ENCODE measurements around the gene PTPN5.

Gene PTPN5

GRCh38 chr11:18798799-18799469, 7.3 kb upstream of the PTPN5 start:
- CTCF ChIA-PET: interaction anchor here (0.5 to 0.6 kb wide), 2 partner anchors 123 to 178 kb away, joined by 3 to 4 read pairs; no protein-coding TSS in a partner anchor

GRCh38 chr11:18794956-18795355, 3.4 kb upstream of the PTPN5 start:
- CTCF ChIA-PET: interaction anchor here (2.3 kb wide), 1 partner anchor 20 kb away, joined by 9 read pairs; no protein-coding TSS in a partner anchor
- no peak for TF ChIP-seq HDGF (IDR thresholded peaks at IDR 0.05; ENCODE audit: borderline replicate concordance)
- TF ChIP-seq FOXA1 (IDR thresholded peaks at IDR 0.05): no peak
- TF ChIP-seq LEF1 (IDR thresholded peaks at IDR 0.05; ENCODE audit: borderline replicate concordance): no peak
- TF ChIP-seq BHLHE40 (IDR thresholded peaks at IDR 0.05; ENCODE audit: borderline replicate concordance): no peak
- TF ChIP-seq FOXK2 (IDR thresholded peaks at IDR 0.05): no peak
- TF ChIP-seq CTBP1 (IDR thresholded peaks at IDR 0.05; ENCODE audit: borderline replicate concordance): no peak
- TF ChIP-seq PKNOX1 (IDR thresholded peaks at IDR 0.05): no peak
- no peak for TF ChIP-seq TARDBP (IDR thresholded peaks at IDR 0.05)
- TF ChIP-seq ARNT (IDR thresholded peaks at IDR 0.05): no peak
- no peak for TF ChIP-seq ZNF384 (IDR thresholded peaks at IDR 0.05)
- TF ChIP-seq L3MBTL2 (conservative IDR thresholded peaks at IDR 0.05): no peak
- TF ChIP-seq NFRKB (IDR thresholded peaks at IDR 0.05): no peak
- POLR2A ChIA-PET: interaction anchor here (1.0 kb wide), 1 partner anchor 15 kb away, joined by 3 read pairs; no protein-coding TSS in a partner anchor
- no peak for DNase-seq (ENCODE audit: extremely low spot score)

More at GRCh38 chr11:18798799-18799469, 7.3 kb upstream of the PTPN5 start:
- TF ChIP-seq FOXM1 (IDR thresholded peaks at IDR 0.05; ENCODE audit: borderline replicate concordance) (no peak), ARNT (IDR thresholded peaks at IDR 0.05) (no peak), BHLHE40 (IDR thresholded peaks at IDR 0.05; ENCODE audit: borderline replicate concordance) (no peak), NFRKB (IDR thresholded peaks at IDR 0.05) (no peak), ELF4 (IDR thresholded peaks at IDR 0.05) (no peak), CTBP1 (IDR thresholded peaks at IDR 0.05; ENCODE audit: borderline replicate concordance) (no peak), SP1 (IDR thresholded peaks at IDR 0.05) (no peak), ZNF384 (IDR thresholded peaks at IDR 0.05) (no peak), HDGF (IDR thresholded peaks at IDR 0.05; ENCODE audit: borderline replicate concordance) (no peak), SUZ12 (IDR thresholded peaks at IDR 0.05) (no peak), FOXK2 (IDR thresholded peaks at IDR 0.05) (no peak), FOXA1 (IDR thresholded peaks at IDR 0.05) (no peak)
- POLR2A ChIA-PET: no interaction called here
- DNase-seq (ENCODE audit: extremely low spot score): peak; percentile 4

GRCh38 chr11:18792827-18793226, 1.2 kb upstream of the PTPN5 start:
- ChIA-PET POLR2A (no interaction called here), CTCF (interaction anchor here (1.1 to 1.5 kb wide), 2 partner anchors 9 to 61 kb away, joined by 3 to 4 read pairs; no protein-coding TSS in a partner anchor)
- DNase-seq (ENCODE audit: extremely low spot score): no peak
- TF ChIP-seq LEF1 (IDR thresholded peaks at IDR 0.05; ENCODE audit: borderline replicate concordance): no peak
- TF ChIP-seq FOXM1 (IDR thresholded peaks at IDR 0.05; ENCODE audit: borderline replicate concordance): no peak
- no peak for TF ChIP-seq FOXK2 (IDR thresholded peaks at IDR 0.05)
- TF ChIP-seq SP1 (IDR thresholded peaks at IDR 0.05): no peak
- no peak for TF ChIP-seq HDGF (IDR thresholded peaks at IDR 0.05; ENCODE audit: borderline replicate concordance)
- TF ChIP-seq FOXA1 (IDR thresholded peaks at IDR 0.05): no peak
- no peak for TF ChIP-seq PKNOX1 (IDR thresholded peaks at IDR 0.05)

- POLR2A ChIA-PET: no interaction called here
- CTCF ChIA-PET: interaction anchor here (1.1 kb wide), 1 partner anchor 61 kb away, joined by 3 read pairs; no protein-coding TSS in a partner anchor
- no peak for DNase-seq (ENCODE audit: extremely low spot score)
Measured at GRCh38 chr11:18791969-18792628, 501 bp upstream of the PTPN5 start.

GRCh38 chr11:18790883-18791206, 753 bp downstream of the PTPN5 start:
- DNase-seq (ENCODE audit: extremely low spot score): no peak
- POLR2A ChIA-PET: no interaction called here
- no peak for TF ChIP-seq L3MBTL2 (conservative IDR thresholded peaks at IDR 0.05)
- no peak for TF ChIP-seq FOXM1 (IDR thresholded peaks at IDR 0.05; ENCODE audit: borderline replicate concordance)
- no peak for TF ChIP-seq LEF1 (IDR thresholded peaks at IDR 0.05; ENCODE audit: borderline replicate concordance)
- no peak for TF ChIP-seq ARNT (IDR thresholded peaks at IDR 0.05)
- no peak for TF ChIP-seq HDGF (IDR thresholded peaks at IDR 0.05; ENCODE audit: borderline replicate concordance)
- no peak for TF ChIP-seq FOXK2 (IDR thresholded peaks at IDR 0.05)
- TF ChIP-seq FOXA1 (IDR thresholded peaks at IDR 0.05): no peak
- no peak for TF ChIP-seq BHLHE40 (IDR thresholded peaks at IDR 0.05; ENCODE audit: borderline replicate concordance)
- no peak for TF ChIP-seq TARDBP (IDR thresholded peaks at IDR 0.05)
- TF ChIP-seq NFRKB (IDR thresholded peaks at IDR 0.05): no peak
- no peak for TF ChIP-seq ELF4 (IDR thresholded peaks at IDR 0.05)
- TF ChIP-seq PKNOX1 (IDR thresholded peaks at IDR 0.05): no peak
- no peak for TF ChIP-seq ZNF384 (IDR thresholded peaks at IDR 0.05)
- no peak for TF ChIP-seq CTBP1 (IDR thresholded peaks at IDR 0.05; ENCODE audit: borderline replicate concordance)
- TF ChIP-seq SP1 (IDR thresholded peaks at IDR 0.05): no peak
- CTCF ChIA-PET: no interaction called here

More at GRCh38 chr11:18791969-18792628, 501 bp upstream of the PTPN5 start:
- TF ChIP-seq SP1 (IDR thresholded peaks at IDR 0.05): no peak
- TF ChIP-seq HDGF (IDR thresholded peaks at IDR 0.05; ENCODE audit: borderline replicate concordance): no peak
- no peak for TF ChIP-seq ZNF384 (IDR thresholded peaks at IDR 0.05)
- no peak for TF ChIP-seq SUZ12 (IDR thresholded peaks at IDR 0.05)
- TF ChIP-seq CTBP1 (IDR thresholded peaks at IDR 0.05; ENCODE audit: borderline replicate concordance): no peak
- TF ChIP-seq NFRKB (IDR thresholded peaks at IDR 0.05): no peak
- TF ChIP-seq FOXA1 (IDR thresholded peaks at IDR 0.05): no peak
- no peak for TF ChIP-seq TARDBP (IDR thresholded peaks at IDR 0.05)
- no peak for TF ChIP-seq ELF4 (IDR thresholded peaks at IDR 0.05)
- TF ChIP-seq FOXK2 (IDR thresholded peaks at IDR 0.05): no peak
- no peak for TF ChIP-seq LEF1 (IDR thresholded peaks at IDR 0.05; ENCODE audit: borderline replicate concordance)
- no peak for TF ChIP-seq FOXM1 (IDR thresholded peaks at IDR 0.05; ENCODE audit: borderline replicate concordance)
- no peak for TF ChIP-seq BHLHE40 (IDR thresholded peaks at IDR 0.05; ENCODE audit: borderline replicate concordance)
- no peak for TF ChIP-seq PKNOX1 (IDR thresholded peaks at IDR 0.05)
- TF ChIP-seq L3MBTL2 (conservative IDR thresholded peaks at IDR 0.05): no peak
- TF ChIP-seq ARNT (IDR thresholded peaks at IDR 0.05): no peak

Data from HEK293T (cell line).